Measurements from ENCODE around the gene ASS1. TPM values are rescaled to one million over a fixed set of nuclear protein-coding genes. Genes with fewer than 3 reads are reported as not detected.

ASS1 gene
- total RNA-seq, 1 donor, result 195 TPM

DNA sequence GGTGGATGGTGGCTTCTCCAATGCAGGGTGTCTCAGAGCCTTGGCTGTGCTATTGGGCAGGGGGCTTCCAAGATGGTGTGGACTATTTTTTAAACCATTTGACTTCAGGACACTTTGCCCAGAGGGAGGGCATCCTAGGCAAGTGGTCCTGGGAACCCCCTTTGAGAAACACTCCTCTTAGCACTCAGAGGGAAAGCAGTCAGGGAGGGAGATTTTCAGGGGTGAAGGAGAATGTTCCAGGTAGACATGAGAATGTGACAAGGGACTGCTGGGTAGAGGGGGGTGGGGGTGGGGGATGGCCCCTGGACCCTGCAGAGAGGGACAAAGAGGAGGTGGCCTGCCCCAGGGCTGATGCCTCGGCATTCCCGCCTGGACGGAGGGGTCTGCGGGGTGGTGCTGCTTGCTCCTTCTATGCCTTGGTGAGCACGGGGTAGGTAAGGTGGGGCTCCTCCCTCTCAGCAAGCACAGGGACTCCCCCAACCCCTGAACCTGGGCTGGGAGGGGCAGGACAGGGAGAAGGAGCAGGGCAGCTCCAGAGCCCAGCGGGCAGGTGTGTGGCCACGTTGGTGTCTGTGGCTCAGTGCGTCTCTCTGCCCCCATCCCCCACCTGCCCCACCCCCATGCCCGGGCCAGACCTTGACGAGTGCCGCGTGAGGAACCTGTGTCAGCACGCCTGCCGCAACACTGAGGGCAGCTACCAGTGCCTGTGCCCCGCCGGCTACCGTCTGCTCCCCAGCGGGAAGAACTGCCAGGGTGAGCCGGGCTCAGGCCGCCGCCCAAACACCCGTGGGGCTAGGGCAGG, 13.8 kb upstream of the ASS1 start:
- Histone ChIP-seq H3K27me3 (ENCODE audit: insufficient read depth, low read length) (peaks cover 8% of the 10 kb centered on the region), H4K20me1 (ENCODE audit: insufficient read depth, low read length) (no peaks in the 10 kb centered on the region), H3K4me3 (ENCODE audit: insufficient read depth, low read length) (no peak overlapping the region), H3K4me2 (ENCODE audit: insufficient read depth, low read length) (no peak overlapping the region), H3K4me1 (ENCODE audit: insufficient read depth, low read length) (peaks cover 20% of the 10 kb centered on the region), H3K79me2 (ENCODE audit: insufficient read depth, low read length) (no peaks in the 10 kb centered on the region), H3K9me3 (ENCODE audit: low read depth, low read length) (no peaks in the 10 kb centered on the region), H3K36me3 (ENCODE audit: insufficient read depth, low read length) (no peaks in the 10 kb centered on the region), H2AFZ (ENCODE audit: low read length) (no peak overlapping the region), H3K27ac (ENCODE audit: low read depth, low read length) (no peak overlapping the region)
- TF ChIP-seq, protein P1, sequence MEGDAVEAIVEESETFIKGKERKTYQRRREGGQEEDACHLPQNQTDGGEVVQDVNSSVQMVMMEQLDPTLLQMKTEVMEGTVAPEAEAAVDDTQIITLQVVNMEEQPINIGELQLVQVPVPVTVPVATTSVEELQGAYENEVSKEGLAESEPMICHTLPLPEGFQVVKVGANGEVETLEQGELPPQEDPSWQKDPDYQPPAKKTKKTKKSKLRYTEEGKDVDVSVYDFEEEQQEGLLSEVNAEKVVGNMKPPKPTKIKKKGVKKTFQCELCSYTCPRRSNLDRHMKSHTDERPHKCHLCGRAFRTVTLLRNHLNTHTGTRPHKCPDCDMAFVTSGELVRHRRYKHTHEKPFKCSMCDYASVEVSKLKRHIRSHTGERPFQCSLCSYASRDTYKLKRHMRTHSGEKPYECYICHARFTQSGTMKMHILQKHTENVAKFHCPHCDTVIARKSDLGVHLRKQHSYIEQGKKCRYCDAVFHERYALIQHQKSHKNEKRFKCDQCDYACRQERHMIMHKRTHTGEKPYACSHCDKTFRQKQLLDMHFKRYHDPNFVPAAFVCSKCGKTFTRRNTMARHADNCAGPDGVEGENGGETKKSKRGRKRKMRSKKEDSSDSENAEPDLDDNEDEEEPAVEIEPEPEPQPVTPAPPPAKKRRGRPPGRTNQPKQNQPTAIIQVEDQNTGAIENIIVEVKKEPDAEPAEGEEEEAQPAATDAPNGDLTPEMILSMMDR (IDR thresholded peaks at IDR 0.05; ENCODE audit: extremely low read depth, low read depth, low read length), result no peak
- DNase-seq (ENCODE audit: insufficient read length, low spot score, missing footprints), result peak; percentile 79

DNA sequence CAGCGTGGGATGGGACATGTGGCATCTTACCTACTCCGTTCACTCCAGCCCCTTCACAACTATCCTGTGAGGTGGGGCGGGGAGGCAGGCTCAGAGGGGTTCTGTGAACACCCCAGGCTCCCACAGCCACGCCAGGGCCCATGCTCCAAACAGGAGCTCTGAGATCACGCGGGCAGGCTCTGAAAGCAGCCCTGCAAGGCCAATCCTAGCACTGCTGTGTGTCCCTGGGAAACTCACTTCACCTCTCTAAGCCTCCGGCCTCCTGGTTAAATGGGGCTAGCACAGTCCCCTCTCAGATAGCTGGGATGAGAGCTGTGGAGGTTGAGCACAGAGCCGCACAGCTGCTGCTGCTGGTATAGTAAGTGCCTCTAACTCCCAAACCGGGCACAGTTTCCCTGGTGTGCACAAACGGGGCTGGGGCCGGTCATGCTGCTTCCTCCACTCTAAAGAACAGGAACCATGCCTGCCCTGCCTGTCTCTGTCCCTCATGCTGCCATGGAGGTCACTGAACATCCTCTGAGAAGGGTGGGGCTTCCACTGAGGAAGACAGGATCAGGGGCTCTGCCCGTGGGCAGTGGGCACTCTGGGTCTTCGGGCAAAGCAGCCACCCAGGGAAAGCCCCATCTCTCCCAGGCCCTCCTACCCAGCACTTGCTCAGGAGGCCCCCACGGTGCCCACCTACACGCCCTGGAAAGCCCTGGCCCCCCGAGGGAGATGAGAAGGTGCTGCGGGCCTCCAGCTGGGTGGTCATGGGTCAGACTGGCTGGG, 13.0 kb upstream of the ASS1 start:
- H3K79me2 ChIP-seq (ENCODE audit: insufficient read depth, low read length), result no peaks in the 10 kb centered on the region
- TF ChIP-seq, protein P1 (IDR thresholded peaks at IDR 0.05; ENCODE audit: extremely low read depth, low read depth, low read length), result no peak
- no peak overlapping the region for H2AFZ ChIP-seq (ENCODE audit: low read length)
- H3K4me3 ChIP-seq (ENCODE audit: insufficient read depth, low read length), result no peak overlapping the region
- H3K36me3 ChIP-seq (ENCODE audit: insufficient read depth, low read length), result no peaks in the 10 kb centered on the region
- H3K27ac ChIP-seq (ENCODE audit: low read depth, low read length), result no peak overlapping the region
- H3K4me2 ChIP-seq (ENCODE audit: insufficient read depth, low read length), result no peak overlapping the region
- peak; percentile 81 for DNase-seq (ENCODE audit: insufficient read length, low spot score, missing footprints)
- H4K20me1 ChIP-seq (ENCODE audit: insufficient read depth, low read length), result no peaks in the 10 kb centered on the region
- H3K4me1 ChIP-seq (ENCODE audit: insufficient read depth, low read length), result peaks cover 13% of the 10 kb centered on the region
- H3K27me3 ChIP-seq (ENCODE audit: insufficient read depth, low read length), result peaks cover 8% of the 10 kb centered on the region
- H3K9me3 ChIP-seq (ENCODE audit: low read depth, low read length), result no peaks in the 10 kb centered on the region

DNA sequence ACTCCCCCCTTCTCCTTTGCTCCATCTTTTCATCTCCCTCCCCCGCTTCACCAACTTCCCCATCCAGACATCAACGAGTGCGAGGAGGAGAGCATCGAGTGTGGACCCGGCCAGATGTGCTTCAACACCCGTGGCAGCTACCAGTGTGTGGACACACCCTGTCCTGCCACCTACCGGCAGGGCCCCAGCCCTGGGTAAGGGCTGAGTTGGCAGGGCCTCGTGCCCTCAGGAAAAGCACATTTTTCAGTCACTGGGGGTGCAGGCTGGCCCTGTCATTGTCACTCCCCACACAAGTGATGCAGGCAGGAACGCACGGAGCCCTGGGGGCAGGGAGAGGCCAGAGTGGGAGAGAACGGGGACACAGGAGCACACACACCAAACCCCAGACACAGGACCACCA, 12.4 kb upstream of the ASS1 start:
- Histone ChIP-seq H3K4me1 (ENCODE audit: insufficient read depth, low read length) (peaks cover 7% of the 10 kb centered on the region), H2AFZ (ENCODE audit: low read length) (no peak overlapping the region), H3K4me3 (ENCODE audit: insufficient read depth, low read length) (no peak overlapping the region), H3K9me3 (ENCODE audit: low read depth, low read length) (no peaks in the 10 kb centered on the region), H3K79me2 (ENCODE audit: insufficient read depth, low read length) (no peaks in the 10 kb centered on the region), H3K4me2 (ENCODE audit: insufficient read depth, low read length) (peak overlapping the region; percentile 80), H3K27me3 (ENCODE audit: insufficient read depth, low read length) (peaks cover 8% of the 10 kb centered on the region), H4K20me1 (ENCODE audit: insufficient read depth, low read length) (no peaks in the 10 kb centered on the region), H3K36me3 (ENCODE audit: insufficient read depth, low read length) (no peaks in the 10 kb centered on the region), H3K27ac (ENCODE audit: low read depth, low read length) (no peak overlapping the region)
- TF ChIP-seq, protein P1 (IDR thresholded peaks at IDR 0.05; ENCODE audit: extremely low read depth, low read depth, low read length), result no peak
- peak; percentile 82 for DNase-seq (ENCODE audit: insufficient read length, low spot score, missing footprints)

DNA sequence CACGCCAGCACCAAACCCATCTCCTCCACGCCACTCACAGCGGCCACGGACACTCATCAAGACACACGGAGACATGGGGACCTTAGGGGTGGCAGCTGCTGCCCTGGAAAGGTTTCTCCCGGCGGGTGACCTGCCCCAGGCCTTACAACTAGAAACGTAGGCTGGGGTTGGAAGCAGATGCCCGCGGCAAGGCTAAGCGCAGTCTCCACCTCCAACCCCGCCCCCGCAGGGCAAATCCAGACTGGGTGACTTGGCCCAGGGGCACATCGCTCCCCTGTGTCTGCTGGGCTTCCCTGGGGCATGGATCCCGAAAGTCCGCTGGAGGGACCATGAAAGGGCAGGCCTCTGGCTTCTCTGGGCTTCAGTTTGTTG, 12.0 kb upstream of the ASS1 start:
- H2AFZ ChIP-seq (ENCODE audit: low read length), result peak overlapping the region; percentile 85
- no peak overlapping the region for H3K27ac ChIP-seq (ENCODE audit: low read depth, low read length)
- no peaks in the 10 kb centered on the region for H4K20me1 ChIP-seq (ENCODE audit: insufficient read depth, low read length)
- H3K27me3 ChIP-seq (ENCODE audit: insufficient read depth, low read length), result peaks cover 8% of the 10 kb centered on the region
- DNase-seq (ENCODE audit: insufficient read length, low spot score, missing footprints), result peak; percentile 75
- H3K9me3 ChIP-seq (ENCODE audit: low read depth, low read length), result no peaks in the 10 kb centered on the region
- no peaks in the 10 kb centered on the region for H3K79me2 ChIP-seq (ENCODE audit: insufficient read depth, low read length)
- H3K4me1 ChIP-seq (ENCODE audit: insufficient read depth, low read length), result peaks cover 6% of the 10 kb centered on the region
- H3K4me2 ChIP-seq (ENCODE audit: insufficient read depth, low read length), result peak overlapping the region; percentile 80
- peak overlapping the region; percentile 65 for H3K4me3 ChIP-seq (ENCODE audit: insufficient read depth, low read length)
- TF ChIP-seq, protein P1 (IDR thresholded peaks at IDR 0.05; ENCODE audit: extremely low read depth, low read depth, low read length), result no peak
- H3K36me3 ChIP-seq (ENCODE audit: insufficient read depth, low read length), result no peaks in the 10 kb centered on the region

All from osteoblast (primary cell).